GM23338 (cell line): ENCODE results near the gene SGSM1. TPM values are rescaled to one million over a fixed set of nuclear protein-coding genes. Genes with fewer than 3 reads are reported as not detected.

ENCODE experiments used
- ATAC-seq: fragments of 200-7000 bp; cut with Tn5 transposase; 3 replicates; pipeline ENCODE4 v1.9.1; 2020
- DNase-seq: peaks from one replicate; pipeline ENCODE4 v3.0.0-alpha.2; 2015; ENCODE audit warnings: low spot score
- H2AFZ ChIP-seq: fragments of 200-600 bp; sonication (generic); 2 replicates; pipeline ENCODE4 v1.8.0; 2016; ENCODE audit warnings: antibody characterized with exemption, mild to moderate bottlenecking, moderate library complexity
- H3F3A ChIP-seq: fragments of 200-600 bp; sonication (generic); replicated peaks from 2 replicates; pipeline ENCODE4 v1.8.0; 2017; ENCODE audit warnings: antibody characterized with exemption, mixed run types, low read depth
- H3K27ac ChIP-seq: fragments of 200-600 bp; sonication (generic); 2 replicates; pipeline ENCODE4 v1.6.1; 2016; ENCODE audit warnings: low read depth
- H3K27me3 ChIP-seq: fragments of 200-600 bp; sonication (generic); 2 replicates; pipeline ENCODE4 v1.8.0; 2016; ENCODE audit warnings: mild to moderate bottlenecking, mixed run types, moderate library complexity; ENCODE audit not compliant: insufficient read depth
- H3K36me3 ChIP-seq: fragments of 200-600 bp; sonication (generic); 2 replicates; pipeline ENCODE4 v1.8.0; 2016; ENCODE audit warnings: mild to moderate bottlenecking; ENCODE audit not compliant: insufficient read depth
- H3K4me1 ChIP-seq: fragments of 200-600 bp; sonication (generic); 2 replicates; pipeline ENCODE4 v1.8.0; 2016; ENCODE audit warnings: mild to moderate bottlenecking, moderate library complexity; ENCODE audit not compliant: insufficient read depth
- H3K4me2 ChIP-seq: fragments of 200-600 bp; sonication (generic); 2 replicates; pipeline ENCODE4 v1.7.1; 2017; ENCODE audit warnings: mixed run types
- H3K4me3 ChIP-seq: fragments of 200-600 bp; sonication (generic); 2 replicates; pipeline ENCODE4 v1.6.1; 2016; ENCODE audit warnings: mixed run types
- H3K79me2 ChIP-seq: fragments of 200-600 bp; sonication (generic); replicated peaks from 2 replicates; pipeline ENCODE4 v1.8.0; 2017; ENCODE audit warnings: mild to moderate bottlenecking; ENCODE audit not compliant: insufficient read depth
- H3K9me2 ChIP-seq: fragments of 200-600 bp; sonication (generic); 2 replicates; pipeline ENCODE4 v1.8.0; 2017; ENCODE audit not compliant: insufficient read depth
- H4K20me1 ChIP-seq: fragments of 200-600 bp; sonication (generic); replicated peaks from 2 replicates; pipeline ENCODE4 v1.8.0; 2017; ENCODE audit warnings: mild to moderate bottlenecking; ENCODE audit not compliant: insufficient read depth
- H3K27ac Mint-ChIP-seq: 2 replicates; pipeline ENCODE4 v1.8.0; 2020; ENCODE audit warnings: inconsistent platforms, mild to moderate bottlenecking, moderate library complexity, mixed read lengths
- H3K27me3 Mint-ChIP-seq: 3 replicates; pipeline ENCODE4 v1.8.0; 2022; ENCODE audit warnings: low read depth, mild to moderate bottlenecking, moderate library complexity, mixed read lengths, inconsistent platforms; ENCODE audit not compliant: insufficient read depth, poor library complexity
- H3K36me3 Mint-ChIP-seq: 3 replicates; pipeline ENCODE4 v1.8.0; 2021; ENCODE audit warnings: low read depth, mild to moderate bottlenecking, inconsistent platforms, moderate library complexity, mixed read lengths
- H3K4me1 Mint-ChIP-seq: 3 replicates; pipeline ENCODE4 v1.8.0; 2020; ENCODE audit warnings: mild to moderate bottlenecking, inconsistent platforms, mixed read lengths
- H3K4me3 Mint-ChIP-seq: 3 replicates; pipeline ENCODE4 v1.8.0; 2021; ENCODE audit warnings: moderate library complexity, mild to moderate bottlenecking, inconsistent platforms, mixed read lengths
- H3K9me3 Mint-ChIP-seq: 3 replicates; pipeline ENCODE4 v1.8.0; 2020; ENCODE audit warnings: moderate library complexity, mild to moderate bottlenecking, inconsistent platforms, mixed read lengths
- CREB1 ChIP-seq: fragments of 250-450 bp; sonication (Bioruptor Pico); IDR thresholded peaks from 2 replicates; pipeline ENCODE4 v1.5.0; 2020; ENCODE audit warnings: low read depth, mild to moderate bottlenecking, moderate library complexity
- CTCF ChIP-seq, 2 experiments: fragments of 200-600 bp in 1 of 2; sonication (generic) in 1 of 2; conservative IDR thresholded peaks; 2 replicates each; pipeline versions ENCODE4 v1.5.1 to v1.6.1; 2016 to 2017; ENCODE audit warnings: antibody characterized with exemption in 2 of 2, low read depth in 2 of 2, mild to moderate bottlenecking in 2 of 2, moderate library complexity in 1 of 2
- ETS1 ChIP-seq: IDR thresholded peaks from 2 replicates; pipeline ENCODE4 v1.6.1; 2016; ENCODE audit warnings: antibody characterized with exemption
- EZH2 ChIP-seq: fragments of 200-600 bp; sonication (generic); IDR thresholded peaks from one replicate; pipeline ENCODE4 v1.8.0; 2017; ENCODE audit warnings: antibody characterized with exemption, mild to moderate bottlenecking, low read depth; ENCODE audit not compliant: unreplicated experiment
- EZH2phosphoT487 ChIP-seq: fragments of 200-600 bp; sonication (generic); IDR thresholded peaks from one replicate; pipeline ENCODE4 v1.8.1; 2018; ENCODE audit warnings: antibody characterized with exemption; ENCODE audit not compliant: unreplicated experiment
- JUNB ChIP-seq: IDR thresholded peaks from one replicate; pipeline ENCODE4 v1.6.1; 2016; ENCODE audit warnings: antibody characterized with exemption; ENCODE audit not compliant: unreplicated experiment
- NANOG ChIP-seq: IDR thresholded peaks from 2 replicates; pipeline ENCODE4 v1.6.1; 2016; ENCODE audit warnings: antibody characterized with exemption, borderline replicate concordance
- POLR2AphosphoS5 ChIP-seq: IDR thresholded peaks from 2 replicates; pipeline ENCODE4 v1.6.1; 2016; ENCODE audit warnings: antibody characterized with exemption, low read depth
- REST ChIP-seq: IDR thresholded peaks from one replicate; pipeline ENCODE4 v1.6.1; 2018; ENCODE audit warnings: antibody characterized with exemption; ENCODE audit not compliant: unreplicated experiment
- ZNF114 ChIP-seq: fragments of 250-450 bp; sonication (Bioruptor Pico); IDR thresholded peaks from 2 replicates; pipeline ENCODE4 v1.5.0; 2020; ENCODE audit warnings: mild to moderate bottlenecking, moderate library complexity
- ZNF462 ChIP-seq: fragments of 250-450 bp; sonication (Bioruptor Pico); IDR thresholded peaks from 2 replicates; pipeline ENCODE4 v1.5.0; 2020; ENCODE audit warnings: mild to moderate bottlenecking, moderate library complexity
- polyA plus RNA-seq: library from polyadenylated mRNA; unstranded; fragments of >200 nt; fragmentation: Nextera tagmentation; extraction: Ambion mirVana; gene quantifications from 2 replicates; pipeline ENCODE4 v1.2.1, GENCODE V29; 2016
- total RNA-seq: library from RNA; depleted of rRNA; stranded (reverse); fragments of >200 nt; shearing (Covaris generic); gene quantifications from 2 replicates; pipeline ENCODE4 v1.2.3, GENCODE V29; 2014

The SGSM1 gene
- total and polyA plus RNA-seq, 2 experiments from 2014 or later = 4.7 to 5.4 TPM

GRCh38 chr22:24962835-24963234 lies 156.8 kb downstream of the SGSM1 start (continued):
- TF ChIP-seq REST = no peak
- TF ChIP-seq JUNB = no peak
- TF ChIP-seq EZH2phosphoT487 = no peak

GRCh38 chr22:24964441-24964840 lies 158.4 kb downstream of the SGSM1 start:
- Mint-ChIP-seq H3K4me1 (peaks cover 25% of the 10 kb centered on the region), H3K9me3 (no peaks in the 10 kb centered on the region; the same call in 2 of the 3 replicates), H3K4me3 (no peak overlapping the region), H3K27me3 (no peaks in the 10 kb centered on the region), H3K27ac (no peak overlapping the region), H3K36me3 (peaks cover 9% of the 10 kb centered on the region; the same call in 2 of the 3 replicates)
- DNase-seq (no peak), ATAC-seq (no peak)
- no peak overlapping the region for H3K4me2 ChIP-seq
- H3K9me2 ChIP-seq = no peaks in the 10 kb centered on the region
- no peak overlapping the region for H3K4me3 ChIP-seq
- H2AFZ ChIP-seq = no peak overlapping the region
- no peaks in the 10 kb centered on the region for H4K20me1 ChIP-seq
- H3K79me2 ChIP-seq = peaks cover 82% of the 10 kb centered on the region
- H3F3A ChIP-seq = 0 out of 2 replicates have a peak, but pooled peaks cover 3% of the 10 kb centered on the region
- peaks cover 17% of the 10 kb centered on the region for H3K4me1 ChIP-seq
- no peak overlapping the region for H3K27ac ChIP-seq
- H3K27me3 ChIP-seq = no peaks in the 10 kb centered on the region
- H3K36me3 ChIP-seq = no peaks in the 10 kb centered on the region
- no peak for TF ChIP-seq CTCF (conservative IDR thresholded peaks at IDR 0.05; ENCODE audit: low read depth in 2 of 2)
- no peak for TF ChIP-seq ZNF462 (CRISPR knock-in tag)
- no peak for TF ChIP-seq EZH2
- no peak for TF ChIP-seq POLR2AphosphoS5
- no peak for TF ChIP-seq CREB1 (CRISPR knock-in tag)
- TF ChIP-seq ZNF114 = no peak
- no peak for TF ChIP-seq EZH2phosphoT487
- TF ChIP-seq NANOG = no peak
- TF ChIP-seq ETS1 = no peak
